Body of pancreas (tissue), 4 donors: ENCODE measurements around the gene SGK1. TPM values are rescaled to one million over a fixed set of nuclear protein-coding genes. Genes with fewer than 3 reads are reported as not detected.
A peak's percentile ranks its signal among the peaks of the same experiment; 100 is the strongest.

Experiments used
- ATAC-seq: fragments of 150-250 bp; one replicate; pipeline ENCODE4 v1.9.1; 2016
- DNase-seq, 4 donors: peaks; one replicate each; pipeline ENCODE4 v3.0.0-alpha.2; 2019
- H3K27ac ChIP-seq, 4 donors: fragments of 200-600 bp; sonication (generic); 1 replicate in 3 of 4; 2 replicates in 1 of 4; pipeline versions ENCODE4 v1.5.1 to v1.6.1; 2016 to 2019; ENCODE audit warnings: mild to moderate bottlenecking in 1 of 4, mixed read lengths in 1 of 4, moderate library complexity in 1 of 4
- H3K27me3 ChIP-seq, 2 donors: fragments of 200-600 bp; sonication (generic); one replicate each; pipeline ENCODE4 v1.6.0; 2016; ENCODE audit warnings: mild to moderate bottlenecking in 1 of 2
- H3K36me3 ChIP-seq, 2 donors: fragments of 200-600 bp; sonication (generic); replicated peaks in 1 of 2; 2 replicates each; pipeline ENCODE4 v1.5.1; 2016; ENCODE audit warnings: low read depth in 2 of 2; ENCODE audit not compliant: insufficient read depth in 1 of 2
- H3K4me1 ChIP-seq: fragments of 200-600 bp; sonication (generic); one replicate; pipeline ENCODE4 v1.6.0; 2016
- H3K4me3 ChIP-seq, 2 donors: fragments of 200-600 bp; sonication (generic); 1 replicate in 1 of 2; 2 replicates in 1 of 2; pipeline ENCODE4 v1.5.1; 2016 to 2019
- H3K9me3 ChIP-seq, 3 donors: fragments of 200-600 bp; sonication (generic); 1 replicate in 2 of 3; 2 replicates in 1 of 3; pipeline ENCODE4 v1.5.1; 2016
- CTCF ChIP-seq, 7 experiments: fragments of 450-650 bp in 4 of 7; fragments of 200-600 bp in 3 of 7; sonication (generic) in 3 of 7; IDR thresholded peaks; one replicate each; pipeline ENCODE4 v1.5.1; 2016 to 2019; ENCODE audit warnings: antibody characterized with exemption in 7 of 7
- POLR2A ChIP-seq, 3 donors: fragments of 450-650 bp; IDR thresholded peaks; one replicate each; pipeline ENCODE4 v1.6.1; 2016; ENCODE audit warnings: antibody characterized with exemption in 3 of 3, mild to moderate bottlenecking in 2 of 3
- WGBS, 2 donors: methylation state at CpG; one replicate each; pipeline ENCODE4 v1.1.5; 2017; 5-methylcytosine and 5-hydroxymethylcytosine counted together
- intact Hi-C: fragments of 100-400 bp; cut with DNase I; formaldehyde crosslinking; loops from one replicate; pipeline ENCODE4 v1.15.1; 2023
- total RNA-seq, 2 donors: library from RNA; depleted of rRNA; stranded (reverse); fragments of >200 nt; gene quantifications; one replicate each; pipeline ENCODE4 v1.1.0, GENCODE V29; 2016

Gene SGK1
- total RNA-seq, 2 donors from 2014 or later: 51.1 to 238 TPM

- Histone ChIP-seq H3K9me3 (no peaks in the 10 kb centered on the region), H3K4me1 (peaks cover 42% of the 10 kb centered on the region), H3K4me3 (no peak overlapping the region), H3K36me3 (peaks cover 0 to 2% of the 10 kb centered on the region in 2 donors), H3K27ac (peak overlapping the region; percentile 68 to 100 (median 99)), H3K27me3 (no peaks in the 10 kb centered on the region)
- TF ChIP-seq POLR2A (IDR thresholded peaks at IDR 0.05): no peak
- TF ChIP-seq CTCF (IDR thresholded peaks at IDR 0.05): no peak
- intact Hi-C loops: no loop called here
- WGBS, 2 donors: 32 to 38% methylated on average over 10 of the region's 10 CpGs
- no peak for ATAC-seq
- DNase-seq: peak in 1 of 4 donors; percentile 45
Observed at GRCh38 chr6:134177753-134178160, 140.2 kb downstream of the SGK1 start.

- peaks cover 37% of the 10 kb centered on the region for H3K4me1 ChIP-seq
- TF ChIP-seq CTCF (IDR thresholded peaks at IDR 0.05) (no peak), POLR2A (IDR thresholded peaks at IDR 0.05) (no peak)
- H3K4me3 ChIP-seq: no peak overlapping the region
- H3K27me3 ChIP-seq: no peaks in the 10 kb centered on the region
- intact Hi-C loops: no loop called here
- no peaks in the 10 kb centered on the region for H3K9me3 ChIP-seq
- peak overlapping the region; percentile 98 to 100 (median 99) for H3K27ac ChIP-seq
- 52 to 55% methylated on average over 1 of the region's 1 CpG for whole genome bisulfite sequencing, 2 donors
- peaks cover 0 to 6% of the 10 kb centered on the region in 2 donors for H3K36me3 ChIP-seq
- no peak for DNase-seq
- ATAC-seq: no peak
Observed at GRCh38 chr6:134177236-134177635, 140.7 kb downstream of the SGK1 start.

- DNase-seq (peak; percentile 68 to 78 (median 74)), ATAC-seq (peak; percentile 9)
- WGBS, 2 donors: 8 to 21% methylated on average over 14 to 35 of the region's 35 CpGs
- peak overlapping the region in 1 of 2 donors; percentile 87 for H3K4me3 ChIP-seq
- TF ChIP-seq POLR2A (IDR thresholded peaks at IDR 0.05): peak; percentile 17 to 62 (median 56)
- peak in 2 of 7 experiments; percentile 2 to 9 for TF ChIP-seq CTCF (IDR thresholded peaks at IDR 0.05)
- H3K4me1 ChIP-seq: peaks cover 38% of the 10 kb centered on the region
- no peaks in the 10 kb centered on the region for H3K9me3 ChIP-seq
- peaks cover 5 to 10% of the 10 kb centered on the region in 2 donors for H3K36me3 ChIP-seq
- intact Hi-C loops: no loop called here
- H3K27ac ChIP-seq: peak overlapping the region; percentile 98 to 100 (median 99)
- H3K27me3 ChIP-seq: no peaks in the 10 kb centered on the region
Observed at GRCh38 chr6:134176264-134176975, 141.5 kb downstream of the SGK1 start.

- DNase-seq (peak; percentile 84 to 88 (median 86)), ATAC-seq (peak; percentile 54)
- WGBS, 2 donors: 1% methylated on average over 20 to 44 of the region's 44 CpGs
- Histone ChIP-seq H3K27me3 (no peaks in the 10 kb centered on the region), H3K4me3 (peak overlapping the region; percentile 57 to 87), H3K9me3 (no peaks in the 10 kb centered on the region), H3K27ac (peak overlapping the region; percentile 98 to 100 (median 99)), H3K4me1 (peaks cover 43% of the 10 kb centered on the region), H3K36me3 (peaks cover 7 to 17% of the 10 kb centered on the region in 2 donors)
- peak in 2 of 3 donors; percentile 30 to 66 for TF ChIP-seq POLR2A (IDR thresholded peaks at IDR 0.05)
- TF ChIP-seq CTCF (IDR thresholded peaks at IDR 0.05): no peak
- intact Hi-C loops: no loop called here
Observed at GRCh38 chr6:134175532-134176263, 142.2 kb downstream of the SGK1 start.
